HG02610 (cell line): ENCODE results near the gene NKPD1.

Source experiments
- ATAC-seq: cut with Tn5 transposase; IDR thresholded peaks from one replicate; pipeline ENCODE4 v1.9.1; 2021; ENCODE audit warnings: mild to moderate bottlenecking, moderate library complexity; ENCODE audit not compliant: unreplicated experiment

Gene NKPD1

DNA sequence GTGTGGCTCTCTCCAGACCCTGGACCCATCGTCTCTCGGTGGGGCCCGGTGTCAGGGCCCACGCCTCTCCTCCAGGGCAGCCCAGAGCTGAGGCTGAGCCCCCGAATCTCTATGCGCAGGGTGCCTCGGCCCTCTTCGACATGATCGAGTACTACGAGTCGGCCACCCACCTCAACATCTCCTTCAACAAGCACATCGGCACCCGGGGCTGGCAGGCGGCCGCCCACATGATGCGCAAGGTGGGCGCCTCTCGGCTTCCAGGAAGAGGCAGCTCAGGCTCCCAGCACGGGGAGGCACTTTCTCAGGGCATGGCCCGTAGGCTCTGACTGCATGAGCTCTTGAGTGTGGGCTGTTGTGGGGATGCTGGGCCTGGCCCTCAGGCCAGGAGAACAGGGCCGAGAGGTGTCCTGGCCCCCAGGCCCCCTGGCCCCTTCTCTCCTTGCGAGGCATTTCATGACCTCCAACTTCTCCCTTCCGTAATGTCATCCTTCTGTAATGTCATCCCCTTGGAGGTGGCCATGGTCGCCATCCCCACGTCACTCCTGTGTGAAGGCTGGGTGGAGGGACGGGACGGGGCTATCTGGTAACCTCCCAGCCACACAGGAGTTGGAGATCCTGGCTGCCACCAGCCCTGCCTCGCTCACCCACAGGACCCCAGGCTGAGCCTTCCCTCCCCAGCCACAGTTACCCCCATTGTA, 19.4 kb downstream of the NKPD1 start:
- no peak for ATAC-seq

DNA sequence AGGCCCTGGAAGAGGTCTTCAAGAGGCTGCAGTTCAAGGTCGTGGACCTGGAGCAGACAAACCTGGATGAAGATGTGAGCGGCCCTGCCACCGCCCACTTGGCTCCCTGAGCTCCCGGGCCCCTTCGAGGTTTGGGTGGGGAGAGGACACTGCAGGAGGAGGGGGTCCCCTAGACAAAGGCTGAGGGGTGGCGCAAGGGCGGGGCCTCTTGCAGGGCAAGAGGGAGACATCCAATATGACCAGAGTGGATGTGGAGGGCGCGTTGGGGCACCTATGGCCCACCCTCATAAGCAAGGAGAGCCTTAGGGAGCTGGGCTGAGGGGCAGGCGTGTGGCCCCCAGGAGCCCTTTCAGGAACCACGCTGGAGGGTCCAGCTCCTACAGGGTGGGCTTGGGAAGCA, 20.2 kb downstream of the NKPD1 start:
- ATAC-seq = no peak

- no peak for ATAC-seq
Measured at GRCh38 chr19:45140144-45140503, 20.7 kb downstream of the NKPD1 start.

GRCh38 chr19:45139286-45140143, 21.3 kb downstream of the NKPD1 start:
- no peak for ATAC-seq

- no peak for ATAC-seq
Measured at GRCh38 chr19:45138303-45138751, 22.5 kb downstream of the NKPD1 start.

DNA sequence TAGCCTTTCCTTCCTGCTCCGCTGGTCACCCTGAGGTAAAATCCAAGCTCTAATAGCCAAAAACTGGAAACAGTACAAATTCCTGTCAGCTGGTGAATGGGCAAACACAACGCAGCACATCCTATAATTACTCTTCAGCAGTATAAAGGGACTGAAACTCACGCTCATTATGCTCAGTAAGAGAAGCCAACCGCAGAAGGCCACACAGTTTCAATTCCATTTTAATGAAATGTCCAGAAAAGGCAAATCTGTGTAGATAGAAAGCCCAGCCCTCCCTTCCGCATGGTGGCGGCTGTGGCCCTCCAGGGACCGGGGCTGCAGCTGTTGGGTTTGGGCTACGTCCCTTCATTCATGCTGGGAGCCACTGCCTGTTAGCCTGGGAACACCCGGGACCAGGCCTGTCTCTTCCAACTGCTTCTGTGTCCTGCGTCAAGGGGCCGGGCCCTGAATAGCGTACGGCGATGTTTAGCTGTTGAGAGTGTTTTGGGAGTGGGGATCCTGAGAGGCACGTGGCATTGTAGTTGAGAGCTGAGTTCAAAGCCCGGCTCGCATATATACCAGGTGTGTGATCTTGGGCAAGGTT, 23.5 kb downstream of the NKPD1 start:
- ATAC-seq = peak; percentile 76

- ATAC-seq = no peak
Measured at GRCh38 chr19:45136507-45137178, 24.1 kb downstream of the NKPD1 start.

GRCh38 chr19:45135176-45135885, 25.5 kb downstream of the NKPD1 start:
- no peak for ATAC-seq

- no peak for ATAC-seq
Measured at GRCh38 chr19:45133661-45134060, 27.1 kb downstream of the NKPD1 start.

GRCh38 chr19:45130888-45131615, 29.7 kb downstream of the NKPD1 start:
- no peak for ATAC-seq

DNA sequence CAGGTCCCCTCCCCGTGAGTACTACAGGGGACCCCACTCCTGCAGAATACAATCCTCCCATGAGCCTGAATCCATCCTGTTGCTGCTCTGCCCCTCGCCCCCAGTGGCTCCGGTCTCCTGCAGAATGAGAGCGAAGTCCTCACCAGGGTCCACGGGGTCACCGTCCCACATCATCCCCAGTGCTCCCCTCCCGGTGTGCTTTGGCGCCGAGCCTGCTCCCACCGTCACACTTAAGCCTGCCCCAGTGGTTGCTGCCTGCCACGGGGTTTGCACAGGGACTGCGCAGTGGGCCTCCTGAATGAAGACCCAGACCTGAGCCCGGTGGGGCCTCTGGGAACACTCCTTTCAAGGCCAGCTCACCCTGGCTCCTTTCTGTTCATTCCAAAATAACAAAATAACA, 30.5 kb downstream of the NKPD1 start:
- no peak for ATAC-seq

- ATAC-seq = no peak
Measured at GRCh38 chr19:45128806-45129205, 32.0 kb downstream of the NKPD1 start.

DNA sequence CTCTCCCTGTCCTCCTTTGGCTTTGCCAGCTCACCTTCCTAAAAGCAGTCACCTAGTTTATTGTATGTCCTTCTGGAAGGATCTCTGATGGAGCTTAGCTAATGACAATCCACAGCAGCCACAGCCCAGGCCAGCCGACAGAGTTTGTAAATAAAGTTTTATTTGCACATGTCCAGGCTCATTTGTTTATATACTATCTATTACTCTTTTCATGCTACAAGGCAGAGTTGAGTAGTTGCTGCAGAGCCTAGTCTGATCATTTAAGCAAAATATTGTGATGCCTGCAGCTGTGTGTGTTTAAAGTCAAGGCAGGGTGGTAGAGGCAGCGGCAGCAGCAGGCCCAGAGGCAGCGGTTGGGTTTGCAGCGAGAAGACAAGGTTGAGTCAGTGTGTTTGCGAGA, 32.6 kb downstream of the NKPD1 start:
- ATAC-seq = no peak

GRCh38 chr19:45126654-45127053, 34.1 kb downstream of the NKPD1 start:
- no peak for ATAC-seq

GRCh38 chr19:45125975-45126493, 34.7 kb downstream of the NKPD1 start:
- ATAC-seq = no peak

GRCh38 chr19:45125360-45125759, 35.4 kb downstream of the NKPD1 start:
- no peak for ATAC-seq

- ATAC-seq = no peak
Measured at GRCh38 chr19:45124021-45124420, 36.8 kb downstream of the NKPD1 start.

DNA sequence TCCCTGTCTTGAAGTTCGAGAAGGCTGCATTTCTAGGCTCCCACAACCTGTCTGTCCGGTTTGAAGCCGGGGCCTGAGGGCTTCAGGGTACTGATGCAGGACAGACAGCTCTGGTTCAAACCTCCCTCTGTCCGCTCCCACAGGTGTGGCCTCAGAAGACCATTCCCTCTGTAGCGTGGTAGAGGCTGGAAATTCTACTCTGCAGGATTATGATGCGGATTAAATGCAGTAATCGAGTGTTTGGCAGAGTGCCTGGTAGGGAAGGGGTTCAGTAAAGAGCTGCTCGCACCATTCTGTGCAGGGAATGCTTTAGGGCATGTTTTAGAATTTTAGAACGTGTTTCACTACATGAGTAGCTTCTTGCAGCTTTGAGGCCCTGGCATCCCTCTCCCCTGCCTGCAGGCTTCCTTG, 37.3 kb downstream of the NKPD1 start:
- ATAC-seq = no peak

DNA sequence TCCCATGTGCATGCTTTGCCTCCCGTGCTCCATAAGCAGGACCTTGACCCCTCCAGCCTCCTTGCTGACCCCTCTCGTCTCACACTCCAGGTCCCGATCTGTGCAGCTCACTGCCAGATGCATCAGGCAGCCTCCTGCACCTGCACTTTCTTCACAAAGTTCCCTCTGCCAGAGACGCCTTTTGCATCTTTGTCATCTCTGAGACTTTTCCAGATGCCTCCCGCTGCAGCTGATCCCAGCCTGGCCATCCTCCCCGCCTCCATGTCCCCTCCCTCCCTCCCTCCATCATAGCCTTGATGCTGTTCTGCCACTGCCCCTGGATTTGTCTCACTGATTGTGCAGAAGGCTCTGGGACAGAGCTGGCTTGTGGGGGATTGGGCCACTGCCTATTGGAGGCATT, 38.0 kb downstream of the NKPD1 start:
- no peak for ATAC-seq

DNA sequence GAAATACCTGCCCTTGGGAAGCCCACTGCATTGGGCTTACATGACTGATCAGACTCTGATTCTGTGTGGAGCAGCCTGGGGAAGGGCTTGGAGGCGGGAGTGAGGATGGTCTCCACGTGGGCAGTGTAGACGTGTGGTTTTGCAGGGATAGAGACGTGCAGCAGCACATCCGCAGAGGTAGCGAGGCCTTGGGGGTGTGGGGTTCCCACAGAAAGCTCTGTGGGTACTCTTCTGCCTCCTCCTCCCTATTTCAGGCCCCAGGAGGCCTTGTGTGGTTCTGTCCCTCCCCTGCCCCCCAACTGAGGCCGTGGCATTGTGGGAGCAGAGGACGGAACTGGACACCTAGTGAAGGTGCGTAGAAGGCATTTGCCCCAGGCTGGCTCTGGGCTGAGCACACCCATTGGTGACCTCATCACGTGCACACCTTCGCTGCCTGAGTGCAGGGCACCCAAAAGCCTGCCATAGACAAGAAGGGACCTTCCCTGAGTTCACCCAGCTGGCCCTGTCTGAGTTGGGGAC, 38.9 kb downstream of the NKPD1 start:
- ATAC-seq = no peak
